GM12878 (cell line): ENCODE data around the gene HSPA12A. TPM values are rescaled to one million over a fixed set of nuclear protein-coding genes. Genes with fewer than 3 reads are reported as not detected.

Experiments
- ATAC-seq: fragments of 200-7000 bp; cut with Tn5 transposase; 3 replicates; pipeline ENCODE4 v1.9.1; 2020; ENCODE audit warnings: mild to moderate bottlenecking, moderate library complexity
- BruUV-seq: library from RNA; stranded (reverse); fragments of 400-500 nt; replicated peaks from 2 replicates; lab custom pipeline; 2021; lab: Mats Ljungman, UMichigan
- CTCF ChIA-PET: fragments of 300-600 bp; sonication (Branson Sonifier 250); formaldehyde crosslinking; extraction: SDS; loops from one replicate; lab custom pipeline; 2021; ENCODE audit warnings: inconsistent platforms; lab: Yijun Ruan, JAX
- POLR2A ChIA-PET: fragments of 350-600 bp; formaldehyde crosslinking; extraction: SDS; loops from one replicate; lab custom pipeline; 2021; ENCODE audit warnings: inconsistent platforms; lab: Charles Lee
- RAD21 ChIA-PET: fragments of 300-600 bp; sonication (Branson Sonifier 250); formaldehyde crosslinking; loops from one replicate; lab custom pipeline; 2023; ENCODE audit warnings: antibody characterized with exemption; ENCODE audit not compliant: unreplicated experiment; lab: Charles Lee
- SMC1A ChIA-PET: fragments of 300-600 bp; sonication (Branson Sonifier 250); formaldehyde crosslinking; loops from one replicate; lab custom pipeline; 2023; ENCODE audit not compliant: unreplicated experiment, uncharacterized antibody; lab: Charles Lee
- DNase-seq: peaks from one replicate; pipeline ENCODE4 v3.0.0-alpha.2; 2011; ENCODE audit warnings: low read depth, low spot score
- FAIRE-seq: peaks from 3 replicates; lab custom pipeline; 2011; peaks lifted over from hg19 to GRCh38; lab: Jason Lieb, UNC
- H2AFZ ChIP-seq: 2 replicates; pipeline ENCODE4 v1.6.0; 2011; ENCODE audit warnings: low read depth, low read length, control low read depth; ENCODE audit not compliant: control insufficient read depth
- H3K27ac ChIP-seq: 2 replicates; pipeline ENCODE4 v1.5.1; 2011; ENCODE audit warnings: control low read depth; ENCODE audit not compliant: control insufficient read depth, insufficient read depth
- H3K27me3 ChIP-seq, 2 experiments: replicated peaks in 1 of 2; 2 replicates each; pipeline versions ENCODE4 v1.6.0 to v1.6.1; 2011; ENCODE audit warnings: low read length in 1 of 2; ENCODE audit not compliant: control insufficient read depth in 2 of 2, insufficient read depth in 2 of 2
- H3K36me3 ChIP-seq, 2 experiments: 2 replicates each; pipeline ENCODE4 v1.5.1; 2011; ENCODE audit warnings: low read length in 1 of 2; ENCODE audit not compliant: control insufficient read depth in 2 of 2, insufficient read depth in 2 of 2
- H3K4me1 ChIP-seq: 2 replicates; pipeline ENCODE4 v1.6.1; 2011; ENCODE audit warnings: mild to moderate bottlenecking, low read length, moderate library complexity, mixed read lengths; ENCODE audit not compliant: control insufficient read depth, insufficient read depth
- H3K4me2 ChIP-seq: 2 replicates; pipeline ENCODE4 v1.6.0; 2011; ENCODE audit warnings: control low read depth; ENCODE audit not compliant: control insufficient read depth, insufficient read depth
- H3K4me3 ChIP-seq: fragments of 200-600 bp; sonication (generic); 2 replicates; pipeline ENCODE4 v1.5.1; 2016
- H3K79me2 ChIP-seq: 2 replicates; pipeline ENCODE4 v1.6.0; 2011; ENCODE audit warnings: low read length; ENCODE audit not compliant: control insufficient read depth, insufficient read depth
- H3K9ac ChIP-seq: 2 replicates; pipeline ENCODE4 v1.8.0; 2011; ENCODE audit warnings: low read length, control low read depth, mixed read lengths; ENCODE audit not compliant: control insufficient read depth, insufficient read depth
- H3K9me3 ChIP-seq: replicated peaks from 3 replicates; pipeline ENCODE4 v1.5.1; 2011; ENCODE audit warnings: mild to moderate bottlenecking, low read length; ENCODE audit not compliant: control insufficient read depth, insufficient read depth
- H4K20me1 ChIP-seq: 2 replicates; pipeline ENCODE4 v1.6.0; 2011; ENCODE audit not compliant: control insufficient read depth, insufficient read depth
- CREM ChIP-seq: IDR thresholded peaks from 2 replicates; pipeline ENCODE4 v1.6.1; 2014; ENCODE audit warnings: antibody characterized with exemption, low read depth
- DPF2 ChIP-seq: fragments of 450-650 bp; IDR thresholded peaks from 2 replicates; pipeline ENCODE4 v1.6.1; 2017; ENCODE audit warnings: mild to moderate bottlenecking
- E4F1 ChIP-seq: fragments of 450-650 bp; IDR thresholded peaks from 2 replicates; pipeline ENCODE4 v1.6.1; 2018; ENCODE audit warnings: borderline replicate concordance, mild to moderate bottlenecking; ENCODE audit not compliant: partially characterized antibody
- ETV6 ChIP-seq, 2 experiments: fragments of 450-650 bp in 1 of 2; IDR thresholded peaks in 1 of 2; conservative IDR thresholded peaks in 1 of 2; 2 replicates each; pipeline ENCODE4 v1.6.1; 2014; ENCODE audit warnings: antibody characterized with exemption in 1 of 2, borderline replicate concordance in 1 of 2, low read depth in 1 of 2, mild to moderate bottlenecking in 1 of 2, moderate library complexity in 1 of 2
- EZH2 ChIP-seq: IDR thresholded peaks from 2 replicates; pipeline ENCODE4 v1.6.1; 2012; ENCODE audit warnings: low read depth, mild to moderate bottlenecking, control low read depth, inconsistent platforms, low read length, borderline replicate concordance; ENCODE audit not compliant: control insufficient read depth
- GABPA ChIP-seq: IDR thresholded peaks from 2 replicates; pipeline ENCODE4 v1.6.1; 2014; ENCODE audit warnings: antibody characterized with exemption, low read depth, mild to moderate bottlenecking, inconsistent platforms
- IRF4 ChIP-seq: IDR thresholded peaks from 2 replicates; pipeline ENCODE4 v1.6.1; 2011; ENCODE audit warnings: low read depth, low read length
- KDM1A ChIP-seq: fragments of 200-600 bp; sonication (generic); IDR thresholded peaks from 2 replicates; pipeline ENCODE4 v1.6.1; 2016; ENCODE audit warnings: borderline replicate concordance
- MEF2B ChIP-seq: fragments of 450-650 bp; IDR thresholded peaks from 2 replicates; pipeline ENCODE4 v1.6.1; 2018; ENCODE audit warnings: mild to moderate bottlenecking, moderate library complexity; ENCODE audit not compliant: partially characterized antibody, poor library complexity, severe bottlenecking
- MLLT1 ChIP-seq: fragments of 450-650 bp; IDR thresholded peaks from 2 replicates; pipeline ENCODE4 v1.6.1; 2016; ENCODE audit warnings: mild to moderate bottlenecking
- NR2C2 ChIP-seq: IDR thresholded peaks from 2 replicates; pipeline ENCODE4 v1.6.1; 2011; ENCODE audit warnings: borderline replicate concordance, low read depth; ENCODE audit not compliant: control insufficient read depth, insufficient read length
- NR2F1 ChIP-seq: fragments of 450-650 bp; conservative IDR thresholded peaks from 2 replicates; pipeline ENCODE4 v1.6.1; 2017; ENCODE audit warnings: mild to moderate bottlenecking
- RELA ChIP-seq: fragments of 450-650 bp; IDR thresholded peaks from 2 replicates; pipeline ENCODE4 v1.8.0; 2014; ENCODE audit warnings: borderline replicate concordance; ENCODE audit not compliant: partially characterized antibody
- SPI1 ChIP-seq: IDR thresholded peaks from 2 replicates; pipeline ENCODE4 v1.6.1; 2011; ENCODE audit warnings: low read depth, mild to moderate bottlenecking, low read length, moderate library complexity, borderline replicate concordance; ENCODE audit not compliant: insufficient read depth
- TARDBP ChIP-seq: IDR thresholded peaks from 2 replicates; pipeline ENCODE4 v1.6.1; 2016; ENCODE audit warnings: borderline replicate concordance
- TCF12 ChIP-seq: IDR thresholded peaks from 2 replicates; pipeline ENCODE4 v1.6.1; 2011; ENCODE audit warnings: low read depth, mild to moderate bottlenecking, low read length
- ZZZ3 ChIP-seq: IDR thresholded peaks from 2 replicates; pipeline ENCODE4 v1.6.1; 2011; ENCODE audit warnings: low read depth; ENCODE audit not compliant: control insufficient read depth, insufficient read length
- WGBS: methylation state at CpG from one replicate; pipeline ENCODE4 v1.1.6; 2016; ENCODE audit warnings: low lambda C conversion rate; ENCODE audit not compliant: insufficient replicate concordance, insufficient coverage; ENCODE audit errors: missing lambda C conversion rate; 5-methylcytosine and 5-hydroxymethylcytosine counted together
- in situ Hi-C: fragments of 300-500 bp; cut with MboI; formaldehyde crosslinking; loops from 9 replicates; pipeline ENCODE4 v1.14.3; 2018; ENCODE audit warnings: mixed read lengths
- intact Hi-C: fragments of 100-400 bp; cut with micrococcal nuclease; formaldehyde crosslinking; loops from one replicate; pipeline ENCODE4 v1.14.2; 2022; ENCODE audit not compliant: unreplicated experiment
- polyA plus RNA-seq, 11 experiments: library from polyadenylated mRNA; depleted of rRNA in 4 of 11; unstranded in 6 of 11; stranded (reverse) in 5 of 11; fragments of >200 nt; fragmentation: Nextera tagmentation in 4 of 11; fragmentation: Illumina TruSeq in 1 of 11; extraction: Ambion mirVana in 4 of 11; extraction: Trizol in 1 of 11; gene quantifications; 1 replicate in 1 of 11; 2 replicates in 10 of 11; pipeline versions ENCODE4 v1.2.1 to v1.2.3, GENCODE V29; 2011 to 2016; ENCODE audit warnings: inconsistent platforms in 2 of 11, missing spikeins in 2 of 11, low read depth in 1 of 11
- total RNA-seq, 4 experiments: library from RNA; depleted of rRNA in 3 of 4; stranded (reverse); fragments of >200 nt in 3 of 4; fragmentation: Illumina TruSeq in 1 of 4; extraction: Trizol in 1 of 4; gene quantifications; 2 replicates each; pipeline versions ENCODE4 v1.2.1 to v1.2.3, GENCODE V29; 2013 to 2021

HSPA12A gene
- total and polyA plus RNA-seq, 10 of the 15 experiments (the other 5 are each of a cell fraction or from before 2014, with no cell fraction given): 0.90 to 20.2 (median 2.8) TPM

- no peak for TF ChIP-seq RELA
- no peak for TF ChIP-seq CREM
These were observed 112.3 kb downstream of the HSPA12A start (continued) for GRCh38 chr10:116630020-116630419.

- Histone ChIP-seq H3K79me2 (no peaks in the 10 kb centered on the region), H3K27ac (no peak overlapping the region), H3K27me3 (no peaks in the 10 kb centered on the region; a peak in 2 of 4 replicates), H3K4me2 (no peak overlapping the region), H2AFZ (no peak overlapping the region), H3K4me3 (no peak overlapping the region), H3K9ac (no peak overlapping the region), H3K4me1 (no peaks in the 10 kb centered on the region), H3K9me3 (no peaks in the 10 kb centered on the region), H4K20me1 (no peaks in the 10 kb centered on the region), H3K36me3 (no peaks in the 10 kb centered on the region)
- RAD21 ChIA-PET: no interaction called here
- TF ChIP-seq NR2C2 (no peak), KDM1A (no peak), IRF4 (no peak), TCF12 (no peak), E4F1 (no peak), GABPA (no peak), EZH2 (no peak), MEF2B (no peak), SPI1 (no peak), MLLT1 (no peak), DPF2 (no peak), NR2F1 (no peak), TARDBP (no peak), ZZZ3 (no peak), ETV6 (conservative IDR thresholded peaks at IDR 0.05 in 1 of 2, IDR thresholded peaks at IDR 0.05 in 1 of 2; ENCODE audit: borderline replicate concordance in 1 of 2, low read depth in 1 of 2) (no peak)
- DNase-seq (no peak), FAIRE-seq (no peak), ATAC-seq (no peak)
- SMC1A ChIA-PET: no interaction called here
- POLR2A ChIA-PET: no interaction called here
- intact Hi-C loops (no loop called here), in situ Hi-C loops (no loop called here)
- CTCF ChIA-PET: no interaction called here
- no TSS peak for BruUV-seq
- 28% methylated on average over 4 of the region's 4 CpGs for WGBS
These were observed 113.0 kb downstream of the HSPA12A start for GRCh38 chr10:116629340-116629739.
